Endothelial cell of umbilical vein (primary cell): ENCODE results near the gene SVEP1. TPM values are rescaled to one million over a fixed set of nuclear protein-coding genes. Genes with fewer than 3 reads are reported as not detected.

Source experiments
- BruUV-seq: library from RNA; stranded (reverse); fragments of 400-500 nt; replicated peaks from 2 replicates; lab custom pipeline; 2021; lab: Mats Ljungman, UMichigan
- CTCF ChIA-PET: fragments of 300-600, 350-600 bp; sonication (Branson Sonifier 250); formaldehyde crosslinking; loops from one replicate; lab custom pipeline; 2021; ENCODE audit warnings: antibody characterized with exemption, inconsistent platforms; lab: Charles Lee
- POLR2A ChIA-PET: fragments of 300-600, 350-600 bp; sonication (Branson Sonifier 250); formaldehyde crosslinking; loops from one replicate; lab custom pipeline; 2021; ENCODE audit warnings: antibody characterized with exemption, inconsistent platforms; lab: Charles Lee
- DNase-seq: peaks from one replicate; pipeline ENCODE4 v3.0.0-alpha.2; 2011; ENCODE audit warnings: low read depth, low spot score
- FAIRE-seq: peaks from 2 replicates; lab custom pipeline; 2011; peaks lifted over from hg19 to GRCh38; lab: Jason Lieb, UNC
- H2AFZ ChIP-seq: 2 replicates; pipeline ENCODE4 v1.6.0; 2012; ENCODE audit warnings: low read depth, low read length, control low read depth, inconsistent platforms
- H3K27ac ChIP-seq: 2 replicates; pipeline ENCODE4 v1.5.1; 2011; ENCODE audit warnings: low read depth, mild to moderate bottlenecking, control low read depth, low read length, moderate library complexity; ENCODE audit not compliant: insufficient read depth
- H3K27me3 ChIP-seq, 2 experiments: 2 replicates each; pipeline versions ENCODE4 v1.6.0 to v1.6.1; 2011; ENCODE audit warnings: low read length in 2 of 2, mixed read lengths in 1 of 2; ENCODE audit not compliant: control insufficient read depth in 2 of 2, insufficient read depth in 2 of 2
- H3K36me3 ChIP-seq, 2 experiments: 2 replicates in 1 of 2; 3 replicates in 1 of 2; pipeline ENCODE4 v1.5.1; 2011; ENCODE audit warnings: low read length in 2 of 2, mild to moderate bottlenecking in 1 of 2, moderate library complexity in 1 of 2; ENCODE audit not compliant: control insufficient read depth in 2 of 2, insufficient read depth in 2 of 2; ENCODE audit errors: extremely low read depth in 1 of 2
- H3K4me1 ChIP-seq: 3 replicates; pipeline ENCODE4 v1.5.1; 2011; ENCODE audit warnings: mild to moderate bottlenecking, low read length; ENCODE audit not compliant: control insufficient read depth, insufficient read depth; ENCODE audit errors: extremely low read depth
- H3K4me2 ChIP-seq: 2 replicates; pipeline ENCODE4 v1.6.1; 2011; ENCODE audit warnings: low read length, control low read depth, mixed read lengths; ENCODE audit not compliant: insufficient read depth
- H3K4me3 ChIP-seq, 3 experiments: fragments of 200-600 bp in 1 of 3; sonication (generic), shearing (Covaris generic) in 1 of 3; replicated peaks in 1 of 3; 2 replicates each; pipeline ENCODE4 v1.5.1; 2011 to 2016; ENCODE audit warnings: control low read depth in 3 of 3, low read length in 3 of 3, mild to moderate bottlenecking in 2 of 3, inconsistent platforms in 1 of 3, low read depth in 1 of 3, moderate library complexity in 1 of 3; ENCODE audit not compliant: insufficient read depth in 1 of 3
- H3K79me2 ChIP-seq: 2 replicates; pipeline ENCODE4 v1.6.0; 2012; ENCODE audit warnings: low read length, inconsistent platforms; ENCODE audit not compliant: control insufficient read depth, insufficient read depth
- H3K9ac ChIP-seq: replicated peaks from 2 replicates; pipeline ENCODE3; 2011; ENCODE audit warnings: low read length, control low read depth; ENCODE audit not compliant: insufficient read depth; ENCODE audit errors: extremely low read depth
- H3K9me1 ChIP-seq: replicated peaks from 3 replicates; pipeline ENCODE4 v1.6.0; 2011; ENCODE audit warnings: mild to moderate bottlenecking, low read length; ENCODE audit not compliant: control insufficient read depth, insufficient read depth; ENCODE audit errors: extremely low read depth
- H3K9me3 ChIP-seq: replicated peaks from 2 replicates; pipeline ENCODE4 v1.5.1; 2012; ENCODE audit warnings: low read length, inconsistent platforms; ENCODE audit not compliant: control insufficient read depth, insufficient read depth
- H4K20me1 ChIP-seq: replicated peaks from 2 replicates; pipeline ENCODE3; 2011; ENCODE audit warnings: mild to moderate bottlenecking, low read length; ENCODE audit not compliant: control insufficient read depth, insufficient read depth; ENCODE audit errors: extremely low read depth
- CTCF ChIP-seq, 2 donors: IDR thresholded peaks; 1 replicate in 1 of 2; 2 replicates in 1 of 2; pipeline ENCODE4 v1.5.1; 2011; ENCODE audit warnings: low read length in 2 of 2, mild to moderate bottlenecking in 2 of 2, moderate library complexity in 2 of 2, control low read depth in 1 of 2, inconsistent platforms in 1 of 2, low read depth in 1 of 2; ENCODE audit not compliant: insufficient read depth in 1 of 2; ENCODE audit errors: extremely low read depth in 1 of 2
- EZH2 ChIP-seq: IDR thresholded peaks from 2 replicates; pipeline ENCODE4 v1.6.1; 2012; ENCODE audit warnings: borderline replicate concordance, low read depth, mild to moderate bottlenecking, moderate library complexity, low read length, inconsistent platforms; ENCODE audit not compliant: severe bottlenecking
- FOS ChIP-seq: IDR thresholded peaks from 2 replicates; pipeline ENCODE4 v1.6.1; 2011; ENCODE audit warnings: mild to moderate bottlenecking, low read length, moderate library complexity, borderline replicate concordance; ENCODE audit not compliant: insufficient read depth
- GATA2 ChIP-seq: IDR thresholded peaks from 2 replicates; pipeline ENCODE4 v1.7.0; 2011; ENCODE audit warnings: low read depth, mild to moderate bottlenecking, moderate library complexity, mixed read lengths, low read length; ENCODE audit not compliant: insufficient read length, insufficient read depth
- MAX ChIP-seq: IDR thresholded peaks from 2 replicates; pipeline ENCODE4 v1.6.1; 2011; ENCODE audit not compliant: insufficient read depth, insufficient read length
- MYC ChIP-seq: IDR thresholded peaks from one replicate; pipeline ENCODE4 v1.6.1; 2011; ENCODE audit warnings: mild to moderate bottlenecking, low read depth, low read length
- POLR2AphosphoS5 ChIP-seq: IDR thresholded peaks from 2 replicates; pipeline ENCODE4 v1.6.1; 2012; ENCODE audit warnings: low read depth, mild to moderate bottlenecking, control low read depth, low read length, moderate library complexity; ENCODE audit not compliant: insufficient read depth
- dilution Hi-C: fragments of 300-500 bp; cut with MboI; formaldehyde crosslinking; loops from one replicate; pipeline ENCODE4 v1.15.0; 2019; ENCODE audit warnings: low sequenced_read_pairs; ENCODE audit not compliant: extremely low pct_ligation_motif_present
- intact Hi-C: fragments of 100-400 bp; cut with micrococcal nuclease; formaldehyde crosslinking; loops from one replicate; pipeline ENCODE4 v1.10.0; 2022
- polyA plus RNA-seq, 4 experiments: library from polyadenylated mRNA; depleted of rRNA in 3 of 4; stranded (reverse) in 3 of 4; unstranded in 1 of 4; fragments of >200 nt; gene quantifications; 2 replicates each; pipeline versions ENCODE4 v1.2.1 to v1.2.3, GENCODE V29; 2011 to 2012; ENCODE audit warnings: missing spikeins in 1 of 4
- total RNA-seq: library from RNA; stranded (reverse); gene quantifications from 2 replicates; pipeline ENCODE4 v1.2.3, GENCODE V29; 2021

Gene SVEP1
- total and polyA plus RNA-seq, 2 donors (not counting 3 experiments of a cell fraction or from before 2014, with no cell fraction given), result 0.04 to 0.29 TPM

DNA sequence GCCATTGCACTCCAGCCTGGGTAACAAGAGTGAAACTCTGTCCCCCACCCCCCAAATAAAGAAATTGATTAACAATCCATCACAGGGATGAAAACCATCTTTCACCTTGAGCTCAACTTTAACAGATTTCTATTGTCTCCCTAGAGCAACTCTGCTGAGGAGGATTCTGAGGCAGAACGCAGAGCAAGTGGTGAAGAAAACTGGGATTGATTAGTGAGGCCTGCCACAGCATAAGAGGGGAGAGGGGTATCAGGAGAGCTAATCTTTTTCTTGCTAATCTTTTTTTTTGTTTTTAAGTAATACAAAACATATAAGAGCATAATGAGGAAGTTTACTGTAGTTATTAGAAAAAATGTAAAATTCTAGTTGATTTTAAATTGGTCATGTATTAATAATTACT lies 250.8 kb downstream of the SVEP1 start:
- Histone ChIP-seq H3K4me3 (no peak overlapping the region), H3K27ac (no peak overlapping the region), H3K4me1 (no peaks in the 10 kb centered on the region), H3K9me3 (no peaks in the 10 kb centered on the region), H3K4me2 (no peak overlapping the region), H3K9me1 (no peaks in the 10 kb centered on the region), H3K27me3 (peaks cover 0 to 1% of the 10 kb centered on the region in 2 experiments), H2AFZ (no peak overlapping the region), H4K20me1 (no peaks in the 10 kb centered on the region), H3K36me3 (no peaks in the 10 kb centered on the region), H3K79me2 (no peaks in the 10 kb centered on the region), H3K9ac (no peak overlapping the region)
- ChIA-PET CTCF (no interaction called here), POLR2A (no interaction called here)
- no peak for TF ChIP-seq MYC
- no peak for TF ChIP-seq FOS
- no peak for TF ChIP-seq POLR2AphosphoS5
- TF ChIP-seq GATA2, result no peak
- TF ChIP-seq CTCF (IDR thresholded peaks at IDR 0.05; ENCODE audit: extremely low read depth in 1 of 2, insufficient read depth in 1 of 2, low read depth in 1 of 2, low read length in 2 of 2), result no peak
- no peak for TF ChIP-seq MAX
- no peak for TF ChIP-seq EZH2
- dilution Hi-C loops (no loop called here), intact Hi-C loops (no loop called here)
- FAIRE-seq, result no peak
- no TSS peak for BruUV-seq
- no peak for DNase-seq
